SK-N-MC (cell line): ENCODE measurements around the gene HRC.
"Not testable (repeated sequence)": the region's sequence is repeated elsewhere in the genome, so short reads cannot be mapped to it uniquely, and the experiment has no call there.

Experiments used
- EZH2 ChIP-seq: fragments of 200-600 bp; sonication (generic); IDR thresholded peaks from one replicate; pipeline ENCODE4 v1.6.1; 2017; ENCODE audit warnings: antibody characterized with exemption
- POLR2AphosphoS5 ChIP-seq: IDR thresholded peaks from 2 replicates; pipeline ENCODE4 v1.6.1; 2012; ENCODE audit warnings: mild to moderate bottlenecking, low read depth, low read length, borderline replicate concordance

GRCh38 chr19:49123285-49123684 lies 31.9 kb downstream of the HRC start:
- TF ChIP-seq POLR2AphosphoS5, EZH2: not testable (repeated sequence)
